Stimulated activated CD4-positive, alpha-beta T cell treated with anti-CD3 and anti-CD28 coated beads, Interleukin-12 subunit alpha, Interleukin-12 subunit beta, amount 100 ng/mL, for 48 hours (primary cell): ENCODE results near the gene GNAT1.

Source experiments
- DNase-seq, 3 donors: peaks; one replicate each; pipeline ENCODE4 v3.0.0-alpha.2; 2020; ENCODE audit warnings: low read depth in 2 of 3, low spot score in 1 of 3

The GNAT1 gene

DNA sequence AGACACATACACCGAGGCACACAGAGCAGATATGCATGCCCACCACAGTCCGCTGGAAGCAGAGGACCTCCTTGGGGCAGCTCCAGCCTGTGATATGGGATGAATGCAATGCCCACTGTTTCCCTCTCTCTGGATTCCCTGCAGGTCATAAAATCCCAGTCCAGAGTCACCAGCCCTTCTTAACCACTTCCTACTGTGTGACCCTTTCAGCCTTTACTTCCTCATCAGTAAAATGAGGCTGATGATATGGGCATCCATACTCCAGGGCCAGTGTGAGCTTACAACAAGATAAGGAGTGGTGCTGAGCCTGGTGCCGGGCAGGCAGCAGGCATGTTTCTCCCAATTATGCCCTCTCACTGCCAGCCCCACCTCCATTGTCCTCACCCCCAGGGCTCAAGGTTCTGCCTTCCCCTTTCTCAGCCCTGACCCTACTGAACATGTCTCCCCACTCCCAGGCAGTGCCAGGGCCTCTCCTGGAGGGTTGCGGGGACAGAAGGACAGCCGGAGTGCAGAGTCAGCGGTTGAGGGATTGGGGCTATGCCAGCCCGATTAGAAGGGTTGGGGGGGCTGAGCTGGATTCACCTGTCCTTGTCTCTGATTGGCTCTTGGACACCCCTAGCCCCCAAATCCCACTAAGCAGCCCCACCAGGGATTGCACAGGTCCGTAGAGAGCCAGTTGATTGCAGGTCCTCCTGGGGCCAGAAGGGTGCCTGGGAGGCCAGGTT lies at the start of gene GNAT1:
Gene GNAT1, plus strand, starts transcription at position 675 of the 725 bp plus-strand sequence. CDS start 116 bp downstream, outside the sequence.
- no peak for DNase-seq

DNA sequence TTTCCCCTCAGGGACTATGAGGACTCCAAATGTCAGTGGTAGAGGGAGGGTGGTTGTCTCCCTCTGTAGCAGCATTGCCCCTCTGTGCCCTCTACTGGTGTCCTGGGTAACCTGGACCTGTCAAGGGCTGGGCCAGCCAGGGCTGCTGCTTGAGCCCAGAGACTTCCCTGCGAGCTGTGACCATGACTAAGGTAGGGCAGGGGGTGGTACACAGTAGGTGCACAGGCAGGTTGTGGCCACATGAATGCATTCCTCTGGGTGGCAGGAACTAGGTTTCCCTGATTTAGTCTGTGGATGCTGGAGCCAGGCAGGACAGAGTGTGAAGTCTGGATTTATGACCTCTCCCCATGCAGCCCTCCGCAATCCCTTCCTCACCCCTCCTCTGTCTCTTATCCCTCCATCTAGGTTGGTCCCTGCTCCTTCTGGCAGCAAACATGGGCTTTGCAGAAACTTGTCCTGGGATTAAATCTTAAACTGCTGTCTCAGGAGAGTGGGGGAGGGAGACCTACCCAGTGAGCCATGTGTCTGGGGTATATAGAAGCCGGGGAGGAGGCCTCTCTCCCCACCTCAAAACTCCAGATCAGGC lies 45.0 kb upstream of the GNAT1 start:
- no peak for DNase-seq

DNA sequence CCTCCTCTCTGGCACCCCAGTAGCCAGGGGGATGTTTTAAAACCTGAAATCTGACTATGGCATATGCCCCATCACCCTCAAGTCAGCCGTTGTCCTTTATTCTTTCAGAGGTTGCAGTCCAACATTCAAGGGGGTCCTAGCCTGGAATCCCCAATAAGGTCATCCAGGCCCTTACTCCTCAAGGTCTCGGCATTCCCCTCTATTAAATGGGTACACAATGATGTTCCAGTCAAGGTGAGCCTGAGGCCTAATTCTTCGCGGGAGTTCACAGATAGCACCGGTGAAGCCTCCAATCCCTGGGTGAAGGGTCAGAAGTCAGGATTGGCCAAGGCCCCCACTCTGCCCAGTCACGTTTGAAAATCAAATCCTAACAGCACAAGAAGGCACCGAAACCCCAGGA lies 44.4 kb upstream of the GNAT1 start:
- no peak for DNase-seq

DNA sequence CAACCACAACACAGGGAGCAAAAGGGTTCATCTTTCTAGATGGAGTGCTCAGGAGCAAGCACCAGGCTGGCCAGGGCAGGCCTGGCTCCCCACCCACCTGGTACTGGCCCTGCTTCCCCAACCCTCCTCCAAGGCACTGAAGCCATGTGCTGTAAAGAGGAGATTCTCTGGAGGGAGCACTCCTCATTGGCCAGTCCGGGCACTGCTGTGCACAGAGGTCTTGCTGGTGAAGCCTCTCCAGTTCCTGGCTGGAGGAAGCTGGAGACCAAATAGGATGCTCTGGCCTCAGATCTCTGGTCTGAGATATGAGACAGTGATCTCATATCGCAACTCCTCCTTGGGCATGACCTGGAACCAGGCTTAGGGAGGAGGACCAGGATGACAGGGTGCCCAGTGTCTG lies 44.0 kb upstream of the GNAT1 start:
- no peak for DNase-seq

DNA sequence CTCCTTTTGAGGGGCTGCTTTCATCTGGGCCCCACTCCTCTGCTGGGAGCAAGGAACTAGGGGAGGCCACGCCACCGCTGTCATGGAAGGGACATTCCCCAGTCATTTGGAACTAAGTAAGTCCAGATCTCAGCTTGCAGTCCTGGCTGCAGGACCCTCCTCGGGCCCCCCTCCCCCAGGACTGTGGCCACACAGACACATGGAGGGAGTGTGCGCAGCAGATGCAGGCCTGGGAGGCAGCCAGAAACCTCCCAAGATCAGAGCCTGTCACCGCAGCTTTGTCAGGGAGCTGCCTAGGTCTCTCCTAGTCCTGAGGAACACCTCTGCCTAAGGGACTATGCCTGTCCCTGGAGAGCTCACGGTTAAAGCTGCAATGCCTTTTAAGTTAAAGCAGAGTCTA lies 43.5 kb upstream of the GNAT1 start:
- DNase-seq, result no peak

DNA sequence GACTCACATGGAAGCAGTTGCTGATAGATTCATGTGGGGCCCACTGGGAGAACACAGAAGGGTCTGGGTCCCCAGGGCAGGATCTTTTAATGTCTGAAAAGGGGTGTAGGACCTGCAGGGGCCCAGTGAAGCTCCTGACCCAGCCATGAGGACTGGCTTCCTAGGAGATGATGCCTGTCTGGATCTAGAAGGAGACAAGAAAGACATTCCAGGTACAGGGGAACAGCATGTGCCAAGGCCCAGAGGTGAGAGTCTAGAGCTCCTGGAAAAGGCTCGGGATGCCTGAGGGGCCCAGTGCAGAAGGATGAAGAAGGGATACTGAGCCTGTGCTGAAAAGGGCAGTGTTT lies 41.0 kb upstream of the GNAT1 start:
- no peak for DNase-seq

DNA sequence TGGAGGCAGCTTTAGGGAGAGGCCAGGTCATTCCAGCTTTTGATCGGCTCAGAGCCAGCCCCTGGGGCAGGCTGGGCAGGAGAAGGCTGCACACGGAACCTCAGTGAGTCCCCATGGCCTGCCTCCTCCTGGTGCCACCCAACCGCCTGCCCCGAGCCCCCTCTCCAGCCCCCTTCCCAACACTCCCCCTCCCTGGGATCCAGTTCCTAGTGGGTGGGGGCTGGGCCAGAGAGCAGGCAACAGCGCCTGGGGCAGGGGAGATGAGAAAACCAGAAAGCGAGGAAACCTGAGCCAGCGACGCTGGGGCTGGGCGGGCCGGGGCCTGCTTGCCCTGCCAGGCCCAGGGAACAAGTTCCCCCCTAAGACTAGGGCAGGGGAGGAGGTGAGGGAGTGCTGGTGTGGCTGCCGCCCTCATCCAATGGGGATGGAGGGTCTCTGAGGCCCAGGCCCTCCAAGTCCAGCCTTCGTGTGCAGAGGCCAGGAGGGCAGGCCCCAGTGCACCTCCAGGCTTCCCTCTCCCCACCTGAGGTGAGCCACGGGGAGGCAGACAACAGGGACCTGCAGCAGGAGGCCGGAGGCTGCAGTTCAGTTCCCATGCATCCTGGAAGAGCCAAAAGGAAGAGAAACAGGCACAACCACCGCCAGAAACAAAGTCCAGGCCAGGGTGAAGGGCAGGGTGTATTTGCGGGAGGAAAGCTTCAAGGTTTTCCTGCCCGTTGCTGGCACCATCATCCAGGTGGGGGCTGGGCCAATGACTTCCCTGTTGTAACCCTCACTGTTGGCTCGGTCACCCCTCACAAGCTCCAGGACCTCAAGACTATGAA lies 40.3 kb upstream of the GNAT1 start:
- DNase-seq, result no peak

DNA sequence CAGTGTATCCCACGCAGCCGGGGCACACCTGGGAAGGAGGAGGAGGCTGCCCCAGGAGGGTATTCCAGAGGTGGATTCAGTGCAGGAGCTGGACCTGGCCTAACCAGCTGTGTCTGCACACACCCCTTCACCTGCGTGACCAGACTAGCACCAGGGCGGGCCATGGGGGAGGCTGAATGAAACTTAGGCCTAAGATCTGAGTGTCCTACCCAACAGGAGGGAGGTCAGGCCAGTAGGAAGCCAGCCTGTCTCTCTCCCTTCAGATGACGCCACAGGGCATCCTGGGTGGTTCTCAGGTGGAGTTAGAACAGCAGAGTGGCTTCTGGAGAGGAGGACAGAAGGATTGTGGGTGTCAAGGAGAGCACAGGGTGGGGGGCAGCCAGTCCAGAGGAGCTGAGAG lies 39.7 kb upstream of the GNAT1 start:
- DNase-seq, result no peak

DNA sequence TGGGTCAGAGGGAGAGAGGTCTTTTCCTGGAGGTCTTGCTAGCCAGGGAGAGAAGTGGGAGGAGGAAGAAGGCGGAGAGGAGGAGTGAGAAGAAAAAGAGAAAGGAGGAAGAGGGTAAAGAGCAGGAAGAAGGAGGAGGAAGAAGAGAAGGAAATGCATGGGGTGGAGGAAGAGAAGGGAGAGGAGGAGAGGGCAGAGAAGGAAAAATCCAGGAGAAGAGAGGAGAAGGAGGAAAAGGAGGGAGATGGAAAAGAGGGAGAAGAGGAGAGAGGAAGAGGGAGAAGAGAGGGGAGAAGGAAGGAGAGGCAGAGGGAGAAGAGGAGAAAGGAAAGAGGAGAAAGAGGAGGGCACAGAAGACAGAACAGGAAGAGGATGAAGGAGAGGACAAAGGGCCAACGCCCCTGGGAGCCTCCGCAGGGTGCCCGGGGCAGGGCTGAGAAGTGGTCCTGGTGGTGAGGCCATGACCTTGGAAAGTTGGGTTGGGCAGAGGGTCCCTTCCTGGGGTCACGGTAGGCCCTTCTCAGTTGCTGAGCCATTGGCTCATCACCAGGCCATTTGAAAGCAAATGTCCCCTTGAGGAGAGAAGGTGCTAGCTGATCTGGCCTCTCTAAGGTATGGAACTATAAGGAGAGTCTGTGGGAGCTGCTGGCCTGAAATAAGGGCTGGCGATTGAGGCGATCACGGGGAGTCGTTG lies 37.5 kb upstream of the GNAT1 start:
- DNase-seq, result no peak

DNA sequence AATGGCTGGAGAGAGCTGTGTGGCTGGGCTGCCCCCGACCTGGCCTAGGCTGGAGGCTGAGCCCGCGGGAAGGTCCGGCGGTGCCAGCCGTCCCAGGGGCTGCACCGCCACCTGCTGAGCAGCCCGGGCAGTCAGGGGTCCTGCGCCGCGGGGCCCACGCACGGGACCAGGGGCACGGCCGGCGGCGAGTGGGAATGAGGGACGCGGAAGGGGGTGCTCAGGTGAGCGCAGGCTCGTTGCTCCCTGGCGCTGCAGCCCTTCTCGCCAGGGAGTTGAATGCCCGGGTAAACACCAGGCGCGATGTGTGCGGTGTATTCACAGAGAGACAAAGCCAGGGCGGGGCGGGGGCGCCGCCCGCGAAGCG lies 37.0 kb upstream of the GNAT1 start:
- DNase-seq, result no peak

DNA sequence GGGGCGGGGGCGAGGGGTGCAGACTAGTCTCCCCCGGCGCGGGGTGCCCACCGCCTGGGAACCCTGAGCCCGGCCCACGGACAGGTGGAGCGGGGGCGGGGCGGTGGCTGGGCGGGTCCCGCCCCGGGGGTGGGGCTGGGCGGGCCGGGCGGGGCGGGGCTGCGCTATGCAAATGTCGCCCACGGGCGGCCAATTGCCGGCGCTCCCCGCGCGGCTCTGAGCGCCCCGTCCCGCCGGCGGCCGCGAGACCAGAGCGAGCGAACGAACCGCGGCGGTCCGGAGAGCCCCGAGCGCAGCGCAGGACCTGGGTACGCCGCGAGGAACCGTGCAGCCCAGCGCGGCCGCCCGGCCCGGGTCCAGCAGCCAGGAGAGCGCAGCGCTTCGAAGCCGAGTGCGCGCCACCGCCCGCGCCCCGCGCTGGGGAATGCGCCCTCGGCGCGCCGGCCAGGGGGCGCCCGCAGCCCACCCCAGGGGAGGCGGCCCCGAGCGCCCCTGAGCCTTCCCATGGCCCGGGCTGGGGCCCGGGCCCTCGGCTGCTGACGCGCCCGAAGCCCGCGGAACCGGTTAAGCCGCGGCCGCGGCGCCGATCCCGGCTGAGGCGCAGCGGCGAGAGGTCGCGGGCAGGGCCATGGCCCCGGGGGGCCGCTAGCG lies 36.4 kb upstream of the GNAT1 start, which contains the start of gene SEMA3F:
Gene SEMA3F, plus strand, starts transcription at position 485 of the 651 bp plus-strand sequence. CDS start 4,299 bp downstream, outside the sequence.
- DNase-seq, result peak; percentile 11 to 47 (median 20)

DNA sequence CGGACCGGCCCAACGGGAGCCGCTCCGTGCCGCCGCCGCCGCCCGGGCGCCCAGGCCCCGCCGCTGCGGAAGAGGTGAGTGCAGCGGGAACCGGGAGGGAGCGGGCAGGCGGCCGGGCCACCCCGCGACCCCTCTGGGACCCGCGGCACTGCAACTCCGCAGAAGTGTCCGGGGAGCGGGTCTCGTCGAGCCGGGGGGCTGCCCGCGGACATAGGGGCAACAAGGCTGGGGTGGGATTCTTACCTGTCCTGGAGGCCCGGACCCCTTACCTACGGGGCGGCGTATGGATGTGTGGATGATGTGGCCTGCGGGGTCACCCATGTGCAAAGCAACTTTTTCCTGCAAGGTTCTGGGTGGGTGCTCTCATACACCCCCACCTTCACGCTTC lies 35.9 kb upstream of the GNAT1 start:
- no peak for DNase-seq

DNA sequence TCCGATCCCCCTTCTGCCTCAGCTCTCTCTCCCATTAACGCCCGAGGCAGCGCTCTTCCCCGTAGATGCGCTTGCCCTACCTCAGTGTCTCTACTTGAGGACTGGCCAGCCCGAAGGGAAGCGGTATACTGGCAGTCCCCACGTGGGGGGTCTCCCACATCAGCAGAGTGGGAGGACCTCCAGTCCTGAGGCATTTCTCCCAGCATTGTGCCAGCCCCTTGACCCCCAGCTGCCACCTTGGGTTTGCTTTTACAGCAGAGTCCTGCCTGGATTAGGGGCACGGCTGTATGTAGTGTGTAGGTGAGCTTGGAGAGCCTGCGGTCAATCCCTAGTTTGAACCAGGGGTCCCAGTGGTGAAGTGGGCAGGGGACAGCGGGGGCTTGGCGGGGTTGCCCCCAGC lies 35.5 kb upstream of the GNAT1 start:
- DNase-seq, result no peak

DNA sequence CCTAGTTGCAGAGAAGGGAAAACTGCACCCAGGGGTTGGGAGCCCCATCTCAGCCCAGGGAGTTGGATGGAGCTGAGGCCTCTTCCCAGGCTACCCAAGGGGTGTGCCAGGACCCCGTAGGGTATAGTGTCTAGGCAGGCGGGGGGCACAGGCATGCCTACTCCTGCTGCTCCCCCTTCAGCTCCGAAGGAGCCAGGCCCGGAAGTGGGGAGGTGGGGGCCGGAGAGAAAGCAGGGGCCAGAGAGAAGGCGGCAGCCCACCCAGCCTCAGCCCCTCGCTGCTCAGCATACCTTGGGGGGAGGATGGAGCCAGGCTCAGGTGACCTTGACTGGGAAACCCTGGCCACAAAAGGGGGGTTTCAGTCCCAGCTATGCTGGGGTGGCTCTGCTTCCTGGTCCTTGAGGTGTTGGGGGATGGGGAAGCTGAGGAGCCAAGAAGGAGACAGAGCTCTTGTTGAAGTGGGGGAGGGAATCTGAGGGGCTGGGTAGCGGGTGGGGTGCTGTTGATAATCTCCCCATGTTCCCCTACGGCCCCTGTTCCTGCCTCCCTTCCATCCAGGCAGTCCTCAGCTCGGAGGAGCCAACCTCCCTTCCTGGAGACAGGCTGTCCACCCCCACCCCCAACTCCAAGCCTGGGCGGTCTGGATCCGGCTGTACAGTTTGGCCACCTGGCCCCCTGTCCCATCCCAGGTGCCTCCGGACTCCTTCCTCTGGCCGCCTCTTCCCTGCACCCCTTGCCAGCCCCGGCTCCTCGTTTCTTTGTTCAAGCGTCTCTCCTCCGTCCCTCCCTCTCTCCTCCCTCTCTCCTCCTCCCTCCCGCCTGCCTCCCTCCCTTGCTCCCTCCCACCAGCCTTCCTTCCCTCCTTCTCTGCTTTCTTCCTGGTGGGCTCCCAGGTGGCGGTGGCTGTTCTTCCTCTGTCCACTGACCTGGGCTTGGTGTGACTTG lies 34.6 kb upstream of the GNAT1 start:
- no peak for DNase-seq

DNA sequence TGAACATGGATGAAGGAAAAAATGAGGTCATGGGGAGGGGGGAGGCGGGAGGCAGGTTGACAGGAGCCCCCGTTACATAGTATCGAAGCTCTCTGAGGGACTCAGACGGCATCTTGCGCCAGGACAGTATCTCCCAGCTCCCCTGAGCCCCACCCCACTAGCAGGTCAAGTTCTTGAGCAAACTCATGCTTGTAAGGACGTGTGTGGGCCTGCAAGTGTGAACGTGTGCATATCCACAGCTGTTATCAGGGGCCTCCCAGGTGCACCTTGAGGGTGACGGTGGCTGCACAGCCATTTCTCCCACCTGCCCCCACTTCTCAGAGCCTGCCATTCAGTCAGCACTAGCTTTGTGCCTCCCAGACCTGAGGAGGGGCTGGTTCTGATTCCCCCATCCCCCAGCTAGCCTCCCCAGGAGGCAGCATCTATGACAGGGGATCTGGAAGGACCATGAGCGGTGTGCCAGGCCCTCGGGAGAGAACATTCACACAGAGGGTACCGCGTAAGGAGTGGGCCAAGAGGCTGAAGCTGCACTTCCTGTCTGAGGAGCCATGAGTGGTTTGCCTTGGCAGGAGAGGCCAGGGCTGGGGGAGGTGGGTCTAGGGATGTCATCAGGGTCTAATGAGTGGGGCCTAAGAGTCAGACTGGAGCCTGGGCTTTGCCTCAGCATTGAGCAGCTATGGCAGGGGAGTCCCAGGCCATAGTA lies 33.4 kb upstream of the GNAT1 start:
- no peak for DNase-seq

DNA sequence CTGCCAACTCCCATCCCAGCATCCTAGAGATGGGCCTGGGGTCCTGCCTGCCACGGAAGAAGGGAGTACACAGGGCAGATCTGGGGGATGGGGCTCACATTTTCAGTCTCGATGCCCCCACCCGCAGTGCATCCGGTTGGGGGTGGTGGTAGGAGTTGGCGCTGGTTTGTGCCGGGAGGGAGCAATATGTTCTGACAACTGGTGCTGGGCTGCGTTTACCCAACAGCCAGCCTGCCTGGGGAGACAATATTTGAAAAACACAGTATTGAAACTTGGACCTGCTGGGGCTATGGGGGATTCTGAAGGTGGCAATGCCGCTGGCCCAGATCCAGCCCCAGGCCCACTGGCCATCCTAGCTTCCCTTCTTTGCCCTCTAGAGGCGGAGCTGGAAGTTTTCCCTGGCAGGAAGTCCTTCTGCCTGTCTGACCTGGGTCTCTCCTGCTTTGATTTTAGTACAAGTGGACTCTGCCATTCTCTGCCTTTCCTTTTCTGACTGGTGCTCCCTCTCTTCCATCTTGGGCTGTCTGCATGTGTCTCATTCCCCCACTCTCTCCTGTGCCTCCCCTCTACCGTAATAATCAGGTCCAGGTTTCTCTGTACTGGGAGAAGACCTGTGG lies 32.8 kb upstream of the GNAT1 start:
- no peak for DNase-seq

DNA sequence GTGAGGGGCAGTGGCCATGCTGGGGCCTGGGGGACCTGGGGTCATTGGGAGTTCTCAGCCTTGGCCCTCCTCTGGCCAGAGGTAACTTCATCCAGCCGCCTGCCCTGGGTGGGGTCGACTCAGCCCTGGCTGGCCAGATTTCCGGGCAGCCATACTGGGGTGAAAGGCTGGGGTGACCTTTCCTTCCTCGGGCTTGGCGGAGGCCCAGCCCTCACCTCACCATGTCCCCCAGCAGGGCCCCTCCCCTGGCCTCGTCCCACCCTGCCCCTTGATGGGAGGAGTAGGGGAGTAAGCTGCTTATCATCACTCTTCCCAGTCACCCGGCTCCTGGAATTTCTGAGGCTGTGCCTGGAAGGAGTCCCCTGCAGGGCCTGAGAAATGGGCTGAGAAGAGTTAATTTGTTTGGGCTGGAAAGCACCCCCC lies 30.8 kb upstream of the GNAT1 start:
- DNase-seq, result no peak

DNA sequence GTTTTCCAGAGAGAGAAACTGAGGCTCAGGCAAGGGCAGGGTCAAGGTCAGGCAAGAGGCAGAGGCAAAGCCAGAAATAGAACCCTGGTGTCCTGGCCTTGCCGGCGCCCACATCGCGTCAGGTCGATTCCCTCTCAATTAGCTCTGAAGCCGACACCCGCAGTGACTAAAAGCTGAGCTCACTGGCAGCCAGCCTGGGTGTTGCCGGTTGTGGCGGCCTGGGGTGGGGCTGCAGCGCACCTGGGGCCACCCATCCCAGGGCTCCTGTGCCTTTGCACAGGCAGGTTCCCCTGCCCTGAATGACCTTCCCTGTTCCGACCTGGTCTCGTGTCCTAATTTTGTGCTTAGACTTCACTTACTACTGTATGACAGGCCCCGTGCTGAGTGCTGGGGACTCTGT lies 30.1 kb upstream of the GNAT1 start:
- DNase-seq, result no peak
